ENCODE results near the gene WDFY1.

WDFY1 gene

DNA sequence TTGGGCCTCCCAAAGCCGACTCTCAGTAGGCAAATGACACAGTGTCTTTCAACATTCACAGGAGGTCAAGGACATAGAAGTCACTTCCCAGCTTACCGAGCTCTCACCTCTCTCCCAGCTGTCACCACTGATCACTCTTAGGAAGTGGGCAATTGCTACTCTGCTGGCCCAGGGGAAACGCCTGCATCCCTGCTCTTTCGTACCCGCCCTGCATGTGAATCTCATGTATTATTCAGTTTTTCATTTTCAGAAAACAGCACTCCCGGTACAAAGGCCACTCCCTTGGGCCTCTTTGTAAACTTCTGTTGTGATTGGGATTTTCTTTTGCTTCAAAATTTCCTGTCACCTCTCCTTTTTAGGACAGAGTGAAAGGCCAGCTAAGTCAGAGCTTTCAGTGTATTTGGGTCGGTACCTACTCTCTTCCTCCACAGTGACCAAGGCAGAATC lies 27.5 kb upstream of the WDFY1 start:
- no peak for TF ChIP-seq SIN3A (IDR thresholded peaks at IDR 0.05; ENCODE audit: borderline replicate concordance, insufficient read depth, low read length)
- no peak for TF ChIP-seq TAF1 (IDR thresholded peaks at IDR 0.05; ENCODE audit: borderline replicate concordance, insufficient read depth, low read length)
- TF ChIP-seq FOXP2 (optimal IDR thresholded peaks at IDR 0.05; ENCODE audit: borderline replicate concordance, extremely low read depth, extremely low read length, insufficient read depth), result no peak
- no peak for TF ChIP-seq POLR2AphosphoS5 (IDR thresholded peaks at IDR 0.05; ENCODE audit: low read depth, low read length)

DNA sequence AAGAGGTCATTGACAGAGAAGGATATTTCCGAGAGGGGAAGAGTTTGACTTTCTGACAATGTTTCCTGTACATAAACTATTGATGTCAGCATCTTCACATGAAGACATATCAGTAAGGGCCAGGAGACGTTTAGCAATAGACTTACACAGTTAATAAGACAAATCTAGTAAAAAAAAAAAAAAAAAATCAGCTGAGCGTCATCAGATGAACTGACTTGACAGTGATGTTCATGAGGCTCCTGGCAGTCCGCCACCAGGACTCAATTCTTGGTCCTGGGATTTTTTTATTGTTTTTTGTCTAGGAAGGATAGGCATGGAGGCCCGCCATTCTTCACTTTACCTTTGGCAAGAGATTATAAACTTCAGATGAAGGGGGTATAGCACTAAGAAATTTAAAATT lies 26.6 kb upstream of the WDFY1 start:
- no peak for TF ChIP-seq POLR2AphosphoS5 (IDR thresholded peaks at IDR 0.05; ENCODE audit: low read depth, low read length)
- TF ChIP-seq REST (IDR thresholded peaks at IDR 0.05; ENCODE audit: insufficient read depth in 1 of 2, low read depth in 2 of 2, low read length in 2 of 2), result no peak
- TF ChIP-seq TAF1 (IDR thresholded peaks at IDR 0.05; ENCODE audit: borderline replicate concordance, insufficient read depth, low read length), result no peak
- no peak for TF ChIP-seq FOXP2 (optimal IDR thresholded peaks at IDR 0.05; ENCODE audit: borderline replicate concordance, extremely low read depth, extremely low read length, insufficient read depth)
- no peak for TF ChIP-seq SIN3A (IDR thresholded peaks at IDR 0.05; ENCODE audit: borderline replicate concordance, insufficient read depth, low read length)

- TF ChIP-seq TAF1 (IDR thresholded peaks at IDR 0.05; ENCODE audit: borderline replicate concordance, insufficient read depth, low read length) (no peak), SIN3A (IDR thresholded peaks at IDR 0.05; ENCODE audit: borderline replicate concordance, insufficient read depth, low read length) (no peak), POLR2AphosphoS5 (IDR thresholded peaks at IDR 0.05; ENCODE audit: low read depth, low read length) (no peak), FOXP2 (optimal IDR thresholded peaks at IDR 0.05; ENCODE audit: borderline replicate concordance, extremely low read depth, extremely low read length, insufficient read depth) (no peak), REST (IDR thresholded peaks at IDR 0.05; ENCODE audit: insufficient read depth in 1 of 2, low read depth in 2 of 2, low read length in 2 of 2) (no peak)
These were observed 25.4 kb upstream of the WDFY1 start for GRCh38 chr2:223970343-223971128.

DNA sequence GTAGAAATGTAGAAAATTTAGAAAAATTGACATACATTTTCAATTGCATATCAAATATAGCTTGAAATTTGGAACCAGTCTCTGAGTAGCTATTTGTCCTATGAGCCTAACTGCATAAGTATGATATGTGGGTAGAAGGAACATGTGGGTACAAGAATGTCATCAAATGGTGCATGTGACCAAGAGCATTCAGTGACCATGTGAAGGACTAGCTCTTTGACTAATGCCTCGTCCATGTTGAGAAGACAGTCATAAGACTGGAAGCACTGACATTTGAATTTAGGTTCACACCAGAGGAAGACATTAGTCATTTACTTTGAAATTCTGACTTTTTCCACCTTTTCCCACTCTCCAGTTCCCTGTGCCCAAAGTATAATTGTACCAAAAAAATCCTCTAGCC lies 24.7 kb upstream of the WDFY1 start:
- TF ChIP-seq POLR2AphosphoS5 (IDR thresholded peaks at IDR 0.05; ENCODE audit: low read depth, low read length) (no peak), REST (IDR thresholded peaks at IDR 0.05; ENCODE audit: insufficient read depth in 1 of 2, low read depth in 2 of 2, low read length in 2 of 2) (no peak), FOXP2 (optimal IDR thresholded peaks at IDR 0.05; ENCODE audit: borderline replicate concordance, extremely low read depth, extremely low read length, insufficient read depth) (no peak), TAF1 (IDR thresholded peaks at IDR 0.05; ENCODE audit: borderline replicate concordance, insufficient read depth, low read length) (no peak), SIN3A (IDR thresholded peaks at IDR 0.05; ENCODE audit: borderline replicate concordance, insufficient read depth, low read length) (no peak)

DNA sequence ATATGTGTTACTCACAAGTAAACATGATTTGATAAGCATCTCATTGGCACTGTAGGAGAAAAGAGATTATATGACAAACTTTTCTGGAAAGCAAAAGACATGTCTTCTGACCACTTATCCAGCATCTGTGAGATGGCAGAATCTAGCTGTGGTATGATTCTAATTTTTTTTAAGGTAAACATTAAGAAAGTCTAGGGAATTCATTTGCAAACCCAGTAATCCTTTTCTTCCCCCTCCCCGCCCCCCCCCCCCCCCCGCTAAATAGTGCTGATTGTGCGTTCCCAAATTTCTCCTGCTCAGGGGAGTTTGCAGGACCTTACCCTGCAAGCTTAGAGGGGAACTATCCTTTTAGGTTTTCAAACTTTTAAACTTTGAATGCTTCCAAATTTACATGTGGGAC lies 24.2 kb upstream of the WDFY1 start:
- TF ChIP-seq REST (IDR thresholded peaks at IDR 0.05; ENCODE audit: insufficient read depth in 1 of 2, low read depth in 2 of 2, low read length in 2 of 2) (no peak), SIN3A (IDR thresholded peaks at IDR 0.05; ENCODE audit: borderline replicate concordance, insufficient read depth, low read length) (no peak), POLR2AphosphoS5 (IDR thresholded peaks at IDR 0.05; ENCODE audit: low read depth, low read length) (no peak), TAF1 (IDR thresholded peaks at IDR 0.05; ENCODE audit: borderline replicate concordance, insufficient read depth, low read length) (no peak), FOXP2 (optimal IDR thresholded peaks at IDR 0.05; ENCODE audit: borderline replicate concordance, extremely low read depth, extremely low read length, insufficient read depth) (no peak)
